ENCODE measurements around the gene GALNT2. TPM values are rescaled to one million over a fixed set of nuclear protein-coding genes. Genes with fewer than 3 reads are reported as not detected.
A peak's percentile ranks its signal among the peaks of the same experiment; 100 is the strongest.

The GALNT2 gene
- total and polyA plus RNA-seq, 9 of the 15 experiments (the other 6 are each of a cell fraction or from before 2014, with no cell fraction given), result 1.6 to 106 (median 51.9) TPM

DNA sequence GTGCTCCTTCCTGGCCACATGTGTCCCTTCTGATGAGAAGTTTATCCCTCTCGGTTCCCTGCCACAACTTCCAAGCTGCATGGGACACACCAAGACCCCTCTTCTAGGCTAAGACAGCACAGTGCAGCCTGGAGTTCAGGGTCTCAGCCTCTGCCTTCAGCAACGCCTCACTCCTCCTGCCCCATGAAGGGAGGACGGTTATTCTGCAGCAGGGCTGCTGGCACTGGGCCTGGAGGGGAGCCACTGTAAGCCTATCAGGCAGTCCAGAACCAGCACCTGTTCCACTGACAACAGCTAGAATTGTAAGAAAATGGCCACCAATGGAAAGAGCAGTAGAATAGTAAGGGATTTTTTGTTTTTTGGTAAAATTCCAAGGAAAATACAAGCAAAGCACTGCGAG is 72.3 kb downstream of the GALNT2 start:
- peak in 2 of 4 experiments; percentile 54 to 58 for DNase-seq (ENCODE audit: extremely low read depth in 1 of 4, low spot score in 3 of 4)
- Histone ChIP-seq H3K27me3 (ENCODE audit: control insufficient read depth in 2 of 2, insufficient read depth in 2 of 2, low read length in 2 of 2) (no peaks in the 10 kb centered on the region), H4K20me1 (replicated peaks; ENCODE audit: control insufficient read depth, insufficient read depth, low read length) (no peaks in the 10 kb centered on the region; the same call in 1 of the 2 replicates), H3K36me3 (ENCODE audit: control insufficient read depth, insufficient read depth, low read length) (peaks cover 17% of the 10 kb centered on the region; the same call in 2 of the 3 replicates), H3K27ac (ENCODE audit: extremely low read depth, low read depth, low read length) (no peak overlapping the region; the same call in 2 of the 3 replicates), H3K9me1 (ENCODE audit: control insufficient read depth, insufficient read depth, low read length) (peaks cover 3% of the 10 kb centered on the region), H3K4me1 (replicated peaks in 1 of 2; ENCODE audit: control insufficient read depth in 2 of 2, insufficient read depth in 2 of 2, low read length in 2 of 2) (peaks cover 67 to 69% of the 10 kb centered on the region in 2 experiments), H2AFZ (ENCODE audit: low read depth, low read length) (no peak overlapping the region), H3K79me2 (ENCODE audit: control insufficient read depth, insufficient read depth, low read length) (peaks cover 96% of the 10 kb centered on the region), H3K9ac (ENCODE audit: insufficient read depth in 1 of 2, low read depth in 2 of 2, low read length in 2 of 2) (peak overlapping the region in 1 of 2 experiments; percentile 69; a peak in 2 of 4 replicates), H3K9me3 (replicated peaks; ENCODE audit: control insufficient read depth, insufficient read depth, low read depth, low read length) (no peaks in the 10 kb centered on the region), H3K4me3 (no peak overlapping the region), H3K4me2 (ENCODE audit: insufficient read depth, low read length) (no peak overlapping the region)
- intact Hi-C loops (cut with micrococcal nuclease) (no loop called here), in situ Hi-C loops (cut with MboI) (no loop called here)
- CTCF ChIA-PET (ENCODE audit: low intra/inter-chr PET ratio), result no interaction called here
- FAIRE-seq, result no peak
- WGBS (ENCODE audit: insufficient coverage, low coverage, missing lambda C conversion rate), result 76% methylated on average over 4 of the region's 4 CpGs
- ATAC-seq, result no peak
- POLR2A ChIA-PET, result interaction anchor here (0.6 to 2.8 kb wide), 6 partner anchors 11 to 798 kb away, joined by 3 to 12 read pairs (median 3); no protein-coding TSS in a partner anchor
- TF ChIP-seq CBFA2T3 (IDR thresholded peaks at IDR 0.05), result 0 out of 2 replicates have a peak, but pooled peaks have one; percentile 13
- TF ChIP-seq ZNF263 (CRISPR knock-in tag; IDR thresholded peaks at IDR 0.05; ENCODE audit: borderline replicate concordance), result peak; percentile 70
- TF ChIP-seq ZNF175 (CRISPR knock-in tag; IDR thresholded peaks at IDR 0.05; ENCODE audit: low read depth), result no peak
- no peak for TF ChIP-seq GTF2E2 (tag; IDR thresholded peaks at IDR 0.05)
- TF ChIP-seq NR2F6 (CRISPR knock-in tag; IDR thresholded peaks at IDR 0.05), result no peak
- TF ChIP-seq NFIC (IDR thresholded peaks at IDR 0.05), result peak; percentile 37; the same call in 1 of the 2 replicates
- TF ChIP-seq KLF6 (CRISPR knock-in tag; IDR thresholded peaks at IDR 0.05; ENCODE audit: borderline replicate concordance), result no peak
- TF ChIP-seq ZNF586 (CRISPR knock-in tag; conservative IDR thresholded peaks at IDR 0.05), result no peak
- no TSS peak for BruUV-seq (replicated peaks)

Measured in K562 (cell line).